HepG2 (cell line): ENCODE measurements around the gene SPATA33. TPM values are rescaled to one million over a fixed set of nuclear protein-coding genes. Genes with fewer than 3 reads are reported as not detected.

Source experiments
- ATAC-seq: fragments of 200-7000 bp; cut with Tn5 transposase; 3 replicates; pipeline ENCODE4 v1.9.1; 2020; ENCODE audit warnings: mild to moderate bottlenecking, moderate library complexity
- BruUV-seq: library from RNA; stranded (reverse); fragments of 400-500 nt; replicated peaks from 2 replicates; lab custom pipeline; 2021; lab: Mats Ljungman, UMichigan
- CTCF ChIA-PET: fragments of 300-600 bp; formaldehyde crosslinking; extraction: SDS; loops from one replicate; lab custom pipeline; 2021; ENCODE audit warnings: low total read pairs, inconsistent platforms, low intra/inter-chr PET ratio; lab: Yijun Ruan, JAX
- POLR2A ChIA-PET: fragments of 350-600 bp; sonication (Branson Sonifier 250); formaldehyde crosslinking; loops from one replicate; lab custom pipeline; 2020; ENCODE audit warnings: antibody characterized with exemption, inconsistent platforms; lab: Yijun Ruan, JAX
- DNase-seq: peaks from one replicate; pipeline ENCODE4 v3.0.0-alpha.2; 2015; ENCODE audit warnings: low spot score
- FAIRE-seq: peaks from 3 replicates; lab custom pipeline; 2011; peaks lifted over from hg19 to GRCh38; lab: Jason Lieb, UNC
- H2AFZ ChIP-seq: one replicate; pipeline ENCODE4 v1.6.1; 2011; ENCODE audit warnings: low read length, inconsistent platforms
- H3K27ac ChIP-seq: fragments of 300-600 bp; 3 replicates; pipeline ENCODE4 v1.8.0; 2011; ENCODE audit warnings: mixed run types, mild to moderate bottlenecking, mixed read lengths, low read length, inconsistent platforms; ENCODE audit not compliant: insufficient read depth; ENCODE audit errors: extremely low read length
- H3K27me3 ChIP-seq, 2 experiments: fragments of 200-600 bp in 1 of 2; 2 replicates in 1 of 2; 3 replicates in 1 of 2; pipeline versions ENCODE4 v1.6.0 to v1.8.0; 2011; ENCODE audit warnings: low read length in 2 of 2, mild to moderate bottlenecking in 2 of 2, moderate library complexity in 2 of 2, inconsistent platforms in 1 of 2; ENCODE audit not compliant: insufficient read depth in 2 of 2, control insufficient read depth in 1 of 2
- H3K36me3 ChIP-seq, 2 experiments: fragments of 200-600 bp in 1 of 2; replicated peaks in 1 of 2; 2 replicates in 1 of 2; 3 replicates in 1 of 2; pipeline versions ENCODE4 v1.5.1 to v1.8.0; 2011; ENCODE audit warnings: low read length in 2 of 2, inconsistent platforms in 1 of 2; ENCODE audit not compliant: insufficient read depth in 2 of 2, control insufficient read depth in 1 of 2
- H3K4me1 ChIP-seq: 2 replicates; pipeline ENCODE4 v1.5.1; 2012; ENCODE audit warnings: low read length, inconsistent platforms; ENCODE audit not compliant: insufficient read depth
- H3K4me2 ChIP-seq: 2 replicates; pipeline ENCODE4 v1.6.0; 2011; ENCODE audit warnings: low read depth, low read length, inconsistent platforms
- H3K4me3 ChIP-seq, 3 experiments: fragments of 200-600 bp in 1 of 3; sonication (generic), shearing (Covaris generic) in 1 of 3; replicated peaks in 1 of 3; 2 replicates each; pipeline ENCODE4 v1.5.1; 2011 to 2016; ENCODE audit warnings: low read length in 3 of 3, inconsistent platforms in 2 of 3, low read depth in 2 of 3, mild to moderate bottlenecking in 2 of 3, control low read depth in 1 of 3, mixed read lengths in 1 of 3; ENCODE audit not compliant: insufficient read depth in 1 of 3
- H3K79me2 ChIP-seq: one replicate; pipeline ENCODE4 v1.6.1; 2011; ENCODE audit warnings: low read length, inconsistent platforms; ENCODE audit not compliant: insufficient read depth
- H3K9ac ChIP-seq: 2 replicates; pipeline ENCODE4 v1.6.0; 2011; ENCODE audit warnings: mild to moderate bottlenecking, low read depth, low read length, inconsistent platforms; ENCODE audit not compliant: insufficient read depth
- H3K9me3 ChIP-seq: 2 replicates; pipeline ENCODE4 v1.5.1; 2012; ENCODE audit warnings: mild to moderate bottlenecking, low read length
- H4K20me1 ChIP-seq: 2 replicates; pipeline ENCODE4 v1.6.0; 2011; ENCODE audit warnings: inconsistent platforms, mild to moderate bottlenecking, low read length, moderate library complexity; ENCODE audit not compliant: insufficient read depth
- MAFG ChIP-seq: sonication (generic); formaldehyde crosslinking; IDR thresholded peaks from 2 replicates; pipeline ENCODE4 v1.5.1; 2020; ENCODE audit warnings: mild to moderate bottlenecking, missing genetic modification reagents
- MAFK ChIP-seq, 2 experiments: IDR thresholded peaks in 1 of 2; conservative IDR thresholded peaks in 1 of 2; 2 replicates each; pipeline ENCODE4 v1.6.1; 2011; ENCODE audit warnings: improper control_type of control experiment in 2 of 2, low read length in 2 of 2
- MBD4 ChIP-seq: IDR thresholded peaks from 2 replicates; pipeline ENCODE4 v1.6.1; 2012; ENCODE audit warnings: low read length, inconsistent platforms, borderline replicate concordance
- NKX3-1 ChIP-seq: sonication (generic); formaldehyde crosslinking; IDR thresholded peaks from 2 replicates; pipeline ENCODE4 v1.5.0; 2020; ENCODE audit warnings: missing genetic modification reagents
- PAXIP1 ChIP-seq: sonication (generic); formaldehyde crosslinking; conservative IDR thresholded peaks from 2 replicates; pipeline ENCODE4 v1.4.0; 2020; ENCODE audit warnings: mild to moderate bottlenecking, missing genetic modification reagents, moderate library complexity
- PCBP2 ChIP-seq: fragments of 200-400 bp; formaldehyde crosslinking; optimal IDR thresholded peaks from 2 replicates; pipeline ENCODE3; 2018; ENCODE audit warnings: low read length, low read depth; ENCODE audit not compliant: poor library complexity, severe bottlenecking
- POLR2G ChIP-seq: fragments of 200-400 bp; formaldehyde crosslinking; IDR thresholded peaks from 2 replicates; pipeline ENCODE4 v1.6.1; 2018; ENCODE audit warnings: mild to moderate bottlenecking, low read depth, low read length, moderate library complexity
- TAF15 ChIP-seq: fragments of 200-400 bp; formaldehyde crosslinking; IDR thresholded peaks from one replicate; pipeline ENCODE4 v1.6.1; 2018; ENCODE audit warnings: mild to moderate bottlenecking, low read depth, low read length; ENCODE audit not compliant: poor library complexity, severe bottlenecking
- ZNF205 ChIP-seq: IDR thresholded peaks from 2 replicates; pipeline ENCODE4 v1.6.1; 2018; ENCODE audit warnings: missing biosample characterization, missing genetic modification reagents
- ZNF414 ChIP-seq: sonication (generic); formaldehyde crosslinking; IDR thresholded peaks from 2 replicates; pipeline ENCODE4 v1.5.0; 2020; ENCODE audit warnings: missing genetic modification reagents
- ZNF432 ChIP-seq: sonication (generic); formaldehyde crosslinking; IDR thresholded peaks from 2 replicates; pipeline ENCODE4 v1.5.0; 2020; ENCODE audit warnings: missing genetic modification reagents, mild to moderate bottlenecking, borderline replicate concordance
- ZNF468 ChIP-seq: sonication (generic); formaldehyde crosslinking; IDR thresholded peaks from 2 replicates; pipeline ENCODE4 v1.8.0; 2022; ENCODE audit warnings: mild to moderate bottlenecking, moderate library complexity, missing genetic modification reagents
- ZSCAN25 ChIP-seq: sonication (generic); formaldehyde crosslinking; IDR thresholded peaks from 2 replicates; pipeline ENCODE4 v1.8.0; 2022; ENCODE audit warnings: mild to moderate bottlenecking, missing genetic modification reagents
- WGBS: methylation state at CpG from one replicate; pipeline ENCODE4 v1.1.6; 2017; ENCODE audit warnings: low lambda C conversion rate; 5-methylcytosine and 5-hydroxymethylcytosine counted together
- in situ Hi-C: cut with HindIII; loops from 2 replicates; pipeline ENCODE4 v1.10.0; 2017; ENCODE audit warnings: low pct_unique_long_range_greater_than_20kb; ENCODE audit not compliant: extremely low pct_ligation_motif_present
- intact Hi-C: fragments of 100-400 bp; cut with micrococcal nuclease; formaldehyde crosslinking; loops from one replicate; pipeline ENCODE4 v1.10.0; 2022; ENCODE audit not compliant: unreplicated experiment
- polyA plus RNA-seq, 8 experiments: library from polyadenylated mRNA; depleted of rRNA in 3 of 8; stranded (reverse) in 7 of 8; unstranded in 1 of 8; fragments of >200 nt; fragmentation: Illumina TruSeq in 4 of 8; extraction: Trizol in 4 of 8; gene quantifications; 2 replicates each; pipeline versions ENCODE4 v1.2.1 to v1.2.3, GENCODE V29; 2011 to 2016; ENCODE audit warnings: low read depth in 4 of 8, missing spikeins in 1 of 8, mixed read lengths in 1 of 8; ENCODE audit not compliant: insufficient read depth in 1 of 8
- total RNA-seq, 5 experiments: library from RNA; depleted of rRNA; stranded (reverse); fragments of >200 nt; fragmentation: Illumina TruSeq; extraction: Trizol; gene quantifications; 2 replicates each; pipeline ENCODE4 v1.2.3, GENCODE V29; 2016; ENCODE audit warnings: low read depth in 1 of 5
- TF ChIP-seq, protein P1 (sequence below): IDR thresholded peaks from 2 replicates; pipeline ENCODE4 v1.6.1; 2012; ENCODE audit warnings: inconsistent platforms
- TF ChIP-seq, protein P2 (sequence below): sonication (generic); formaldehyde crosslinking; IDR thresholded peaks from 2 replicates; pipeline ENCODE4 v1.4.0; 2020; ENCODE audit warnings: missing genetic modification reagents, borderline replicate concordance

The SPATA33 gene
- total and polyA plus RNA-seq, 2 of the 13 experiments (the other 11 are each of a cell fraction or from before 2014, with no cell fraction given), result 5.7 to 11.0 TPM

DNA sequence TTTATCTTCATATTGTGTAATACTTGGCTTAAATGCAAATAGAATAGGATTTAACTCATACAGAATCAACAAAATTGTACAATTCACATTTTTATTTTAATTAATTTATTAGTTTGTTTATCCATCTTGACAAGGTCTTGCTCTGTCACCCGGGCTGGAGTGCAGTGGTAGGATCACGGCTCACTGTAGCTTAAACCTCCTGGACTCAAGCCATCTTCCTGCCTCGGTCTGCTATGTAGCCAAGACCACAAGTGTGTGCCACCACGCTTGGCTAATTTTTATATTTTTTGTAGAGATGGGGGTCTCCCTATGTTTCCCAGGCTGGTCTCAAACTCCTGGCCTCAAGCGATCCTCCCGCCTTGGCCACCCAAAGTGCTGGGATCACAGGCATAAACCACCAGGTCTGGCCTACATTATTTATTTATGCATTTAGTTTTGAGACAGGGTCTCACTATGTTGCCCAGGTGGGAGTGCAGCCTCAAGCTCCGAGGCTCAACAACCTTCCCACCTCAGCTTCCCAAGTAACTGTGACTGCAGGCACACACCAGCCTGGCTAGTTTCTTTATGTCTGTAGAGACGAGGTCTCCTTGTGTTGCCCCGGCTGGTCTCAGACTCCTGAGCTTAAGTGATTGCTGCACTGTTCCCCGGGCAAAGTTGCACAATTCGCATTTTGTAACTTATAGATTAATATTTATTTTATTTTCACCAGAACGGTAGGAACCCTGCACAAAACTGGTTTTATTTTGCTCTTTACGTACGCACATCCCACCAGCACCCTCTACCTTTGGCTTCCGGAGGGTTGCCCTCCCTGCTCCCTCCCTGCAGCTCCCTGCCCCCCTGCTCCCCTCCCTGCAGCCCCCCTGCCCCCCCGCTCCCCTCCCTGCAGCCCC is 39.3 kb upstream of the SPATA33 start (continued):
- TF ChIP-seq MAFG (CRISPR knock-in tag) (no peak), PAXIP1 (no peak), ZNF414 (CRISPR knock-in tag) (no peak), ZSCAN25 (CRISPR knock-in tag) (peak; percentile 72), NKX3-1 (CRISPR knock-in tag) (no peak)

DNA sequence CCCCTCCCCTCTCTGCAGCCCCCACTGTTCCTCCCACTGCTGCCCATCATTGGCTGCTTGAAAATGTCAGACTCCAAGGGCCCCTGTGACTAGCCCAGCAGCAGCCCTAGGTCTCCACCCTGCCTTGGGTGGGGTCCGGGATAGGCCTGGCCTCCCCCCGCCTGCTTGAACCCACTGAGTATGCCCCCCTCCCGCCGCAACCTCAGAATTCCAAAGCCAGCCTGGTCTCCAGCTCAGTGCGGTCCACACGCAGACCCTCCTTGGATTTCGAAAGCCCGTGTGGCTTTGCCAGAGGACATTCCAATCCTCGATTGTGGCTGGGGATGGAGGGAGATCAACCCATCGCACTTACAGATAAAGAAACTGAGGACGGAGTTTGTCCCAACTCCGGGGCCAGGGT is 37.8 kb upstream of the SPATA33 start:
- Histone ChIP-seq H3K27me3 (peaks cover 2 to 6% of the 10 kb centered on the region in 2 experiments; a peak in 2 of 5 replicates), H3K9me3 (no peaks in the 10 kb centered on the region), H3K4me1 (peaks cover 80% of the 10 kb centered on the region), H3K36me3 (no peaks in the 10 kb centered on the region), H3K4me3 (peak overlapping the region in 1 of 3 experiments; percentile 52; a peak in 1 of 6 replicates), H3K27ac (no peak overlapping the region), H3K9ac (no peak overlapping the region), H2AFZ (no peak overlapping the region), H3K4me2 (peak overlapping the region; percentile 62), H4K20me1 (no peaks in the 10 kb centered on the region), H3K79me2 (no peaks in the 10 kb centered on the region)
- intact Hi-C loops, result no loop called here
- no TSS peak for BruUV-seq
- CTCF ChIA-PET, result no interaction called here
- ATAC-seq, result peak; percentile 13
- POLR2A ChIA-PET, result interaction anchor here (0.6 kb wide), 1 partner anchor 54 kb away, joined by 3 read pairs; no protein-coding TSS in a partner anchor
- no peak for DNase-seq
- in situ Hi-C loops, result no loop called here
- FAIRE-seq, result peak; percentile 77
- WGBS, result 0% methylated on average over 12 of the region's 12 CpGs
- TF ChIP-seq ZNF468 (CRISPR knock-in tag), result no peak
- no peak for TF ChIP-seq TAF15
- TF ChIP-seq MAFK (conservative IDR thresholded peaks at IDR 0.05 in 1 of 2, IDR thresholded peaks at IDR 0.05 in 1 of 2; ENCODE audit: low read length in 2 of 2), result no peak
- TF ChIP-seq, protein P1, sequence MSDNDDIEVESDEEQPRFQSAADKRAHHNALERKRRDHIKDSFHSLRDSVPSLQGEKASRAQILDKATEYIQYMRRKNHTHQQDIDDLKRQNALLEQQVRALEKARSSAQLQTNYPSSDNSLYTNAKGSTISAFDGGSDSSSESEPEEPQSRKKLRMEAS, result peak; percentile 1; the same call in 1 of the 2 replicates
- TF ChIP-seq ZNF432, result no peak
- no peak for TF ChIP-seq POLR2G
- TF ChIP-seq ZNF205 (CRISPR knock-in tag), result no peak
- TF ChIP-seq, protein P2, sequence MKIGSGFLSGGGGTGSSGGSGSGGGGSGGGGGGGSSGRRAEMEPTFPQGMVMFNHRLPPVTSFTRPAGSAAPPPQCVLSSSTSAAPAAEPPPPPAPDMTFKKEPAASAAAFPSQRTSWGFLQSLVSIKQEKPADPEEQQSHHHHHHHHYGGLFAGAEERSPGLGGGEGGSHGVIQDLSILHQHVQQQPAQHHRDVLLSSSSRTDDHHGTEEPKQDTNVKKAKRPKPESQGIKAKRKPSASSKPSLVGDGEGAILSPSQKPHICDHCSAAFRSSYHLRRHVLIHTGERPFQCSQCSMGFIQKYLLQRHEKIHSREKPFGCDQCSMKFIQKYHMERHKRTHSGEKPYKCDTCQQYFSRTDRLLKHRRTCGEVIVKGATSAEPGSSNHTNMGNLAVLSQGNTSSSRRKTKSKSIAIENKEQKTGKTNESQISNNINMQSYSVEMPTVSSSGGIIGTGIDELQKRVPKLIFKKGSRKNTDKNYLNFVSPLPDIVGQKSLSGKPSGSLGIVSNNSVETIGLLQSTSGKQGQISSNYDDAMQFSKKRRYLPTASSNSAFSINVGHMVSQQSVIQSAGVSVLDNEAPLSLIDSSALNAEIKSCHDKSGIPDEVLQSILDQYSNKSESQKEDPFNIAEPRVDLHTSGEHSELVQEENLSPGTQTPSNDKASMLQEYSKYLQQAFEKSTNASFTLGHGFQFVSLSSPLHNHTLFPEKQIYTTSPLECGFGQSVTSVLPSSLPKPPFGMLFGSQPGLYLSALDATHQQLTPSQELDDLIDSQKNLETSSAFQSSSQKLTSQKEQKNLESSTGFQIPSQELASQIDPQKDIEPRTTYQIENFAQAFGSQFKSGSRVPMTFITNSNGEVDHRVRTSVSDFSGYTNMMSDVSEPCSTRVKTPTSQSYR (CRISPR knock-in tag), result no peak
- no peak for TF ChIP-seq MBD4
- no peak for TF ChIP-seq PCBP2
